ENCODE measurements around the gene DNAJC5G. TPM values are rescaled to one million over a fixed set of nuclear protein-coding genes. Genes with fewer than 3 reads are reported as not detected.
"Not testable (repeated sequence)": the region's sequence is repeated elsewhere in the genome, so short reads cannot be mapped to it uniquely, and the experiment has no call there.

Gene DNAJC5G
- total RNA-seq, 4 donors from 2014 or later = 0.33 to 2.1 (median 1.1) TPM; not detected in 1

GRCh38 chr2:27270670-27271069 lies 4.6 kb upstream of the DNAJC5G start:
- intact Hi-C loops (cut with DNase I) = no loop called here
- TF ChIP-seq CTCF (IDR thresholded peaks at IDR 0.05) = no peak
- TF ChIP-seq POLR2A (IDR thresholded peaks at IDR 0.05) = no peak
- Histone ChIP-seq H3K4me3 (replicated peaks in 1 of 3) (no peak overlapping the region), H3K4me1 (no peaks in the 10 kb centered on the region), H3K27ac (no peak overlapping the region), H3K27me3 (no peaks in the 10 kb centered on the region), H3K9me3 (no peaks in the 10 kb centered on the region), H3K36me3 (no peaks in the 10 kb centered on the region)
- 86 to 95% methylated on average over 2 of the region's 2 CpGs for WGBS, 2 donors
- no peak for DNase-seq

GRCh38 chr2:27271631-27272340 lies 3.4 kb upstream of the DNAJC5G start:
- intact Hi-C loops (cut with DNase I) = no loop called here

DNA sequence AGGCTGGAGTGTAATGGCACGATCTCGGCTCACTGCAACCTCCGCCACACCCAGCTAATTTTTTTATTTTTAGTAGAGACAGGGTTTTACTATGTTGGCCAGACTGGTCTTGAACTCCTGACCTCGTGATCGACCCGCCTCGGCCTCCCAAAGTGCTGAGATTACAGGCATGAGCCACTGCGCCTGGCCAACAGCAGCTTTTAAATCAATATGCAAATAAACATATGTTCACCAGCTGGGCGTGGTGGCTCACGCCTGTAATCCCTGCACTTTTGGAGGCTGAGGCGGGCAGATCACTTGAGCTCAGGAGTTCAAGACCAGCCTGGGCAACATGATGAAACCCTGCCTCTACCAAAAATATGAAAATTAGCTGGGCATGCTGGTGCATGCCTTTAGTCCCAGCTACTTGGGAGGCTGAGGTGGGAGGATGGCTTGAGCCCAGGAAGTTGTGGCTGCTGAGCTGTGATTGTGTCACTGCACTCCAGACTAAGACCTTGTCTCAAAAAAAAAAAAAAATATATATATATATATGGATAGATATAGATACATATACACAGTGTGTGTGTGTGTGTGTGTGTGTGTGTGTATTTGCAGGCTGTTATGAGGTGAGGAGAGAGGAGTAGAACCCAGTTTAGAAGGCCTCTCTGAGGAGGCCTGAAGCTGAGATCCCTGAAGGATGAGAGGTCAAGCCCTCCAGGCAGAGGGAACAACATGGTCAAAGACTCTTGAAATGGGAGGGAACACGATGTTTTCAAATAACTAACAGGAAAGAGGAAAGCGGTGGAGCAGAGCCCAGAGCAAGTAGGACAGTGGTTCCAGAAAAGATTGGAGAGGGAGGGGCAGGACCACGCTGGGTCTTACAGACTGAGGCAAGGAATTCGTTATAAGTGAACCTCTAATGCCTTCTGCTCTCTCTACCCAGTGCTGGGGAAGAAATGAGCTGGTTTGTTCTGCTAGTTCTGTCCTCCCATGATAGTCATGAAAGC lies 2.4 kb upstream of the DNAJC5G start:
- H3K4me3 ChIP-seq (replicated peaks in 1 of 3); H3K27ac ChIP-seq; H3K9me3 ChIP-seq; H3K36me3 ChIP-seq; intact Hi-C loops (cut with DNase I); H3K27me3 ChIP-seq; H3K4me1 ChIP-seq: not testable (repeated sequence)
- peak in 1 of 2 donors; percentile 41 for DNase-seq
- WGBS, 2 donors = 85 to 86% methylated on average over 15 of the region's 15 CpGs

More at GRCh38 chr2:27271631-27272340, 3.4 kb upstream of the DNAJC5G start:
- no peaks in the 10 kb centered on the region for H3K36me3 ChIP-seq
- DNase-seq = no peak
- H3K4me1 ChIP-seq = no peaks in the 10 kb centered on the region
- H3K9me3 ChIP-seq = no peaks in the 10 kb centered on the region
- no peak overlapping the region for H3K4me3 ChIP-seq (replicated peaks in 1 of 3)
- H3K27ac ChIP-seq = no peak overlapping the region
- no peaks in the 10 kb centered on the region for H3K27me3 ChIP-seq
- WGBS, 2 donors = 77 to 78% methylated on average over 11 of the region's 11 CpGs
- TF ChIP-seq CTCF (IDR thresholded peaks at IDR 0.05) = no peak
- no peak for TF ChIP-seq POLR2A (IDR thresholded peaks at IDR 0.05)

DNA sequence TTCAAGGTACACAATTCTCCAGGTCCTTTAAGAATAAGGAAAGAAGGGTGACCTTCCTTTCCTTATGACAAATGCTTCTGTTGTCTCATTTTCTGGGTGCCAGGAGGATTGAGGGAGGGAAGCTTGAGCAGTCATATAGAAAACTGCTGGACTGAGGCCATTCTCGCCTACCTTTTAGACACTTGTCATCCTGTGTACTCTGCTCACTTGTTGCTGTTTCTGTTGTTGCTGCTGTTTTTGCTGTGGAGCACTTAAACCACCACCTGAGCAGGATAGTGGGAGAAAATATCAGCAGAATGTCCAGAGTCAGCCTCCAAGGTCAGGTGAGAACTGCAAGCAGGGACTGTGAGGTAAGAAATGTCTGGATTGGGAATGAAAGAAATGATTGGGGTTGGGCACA lies 2.8 kb downstream of the DNAJC5G start:
- 17 to 32% methylated on average over 1 of the region's 1 CpG for WGBS, 2 donors

More for the DNA sequence above, 2.8 kb downstream of the DNAJC5G start:
- no peak for TF ChIP-seq CTCF (IDR thresholded peaks at IDR 0.05)
- TF ChIP-seq POLR2A (IDR thresholded peaks at IDR 0.05) = no peak
- H3K4me1 ChIP-seq = peaks cover 0 to 12% of the 10 kb centered on the region in 2 donors
- H3K27ac ChIP-seq = peak overlapping the region; percentile 24 to 70 (median 49)
- H3K4me3 ChIP-seq (replicated peaks in 1 of 3) = no peak overlapping the region
- H3K27me3 ChIP-seq = no peaks in the 10 kb centered on the region
- H3K36me3 ChIP-seq = no peaks in the 10 kb centered on the region
- DNase-seq = peak; percentile 71 to 78
- intact Hi-C loops (cut with DNase I) = loop anchor here (5.0 kb wide), 1 partner anchor 181 kb away; no protein-coding TSS in a partner anchor
- H3K9me3 ChIP-seq = no peaks in the 10 kb centered on the region

Measured in thyroid gland (tissue), 4 donors.